GM12892 (cell line): ENCODE results near the gene MYO16.

Source experiments
- POLR2A ChIP-seq: IDR thresholded peaks from 2 replicates; pipeline ENCODE4 v1.6.1; 2011; ENCODE audit warnings: low read depth, low read length, control low read depth
- TAF1 ChIP-seq: IDR thresholded peaks from 2 replicates; pipeline ENCODE4 v1.6.1; 2011; ENCODE audit warnings: low read depth, mild to moderate bottlenecking, control low read depth, low read length, borderline replicate concordance

- TF ChIP-seq POLR2A, result no peak
- no peak for TF ChIP-seq TAF1
Observed at GRCh38 chr13:109110159-109110558, 480.7 kb downstream of the MYO16 start.
